C4-2B (cell line): Measurements from ENCODE around the gene PRKD2.

Experiments
- ZFX ChIP-seq: fragments of 450-650 bp; IDR thresholded peaks from 2 replicates; pipeline ENCODE4 v1.6.1; 2017
- TF ChIP-seq, protein P1 (sequence below): fragments of 450-650 bp; conservative IDR thresholded peaks from 2 replicates; pipeline ENCODE4 v1.5.1; 2017; ENCODE audit warnings: mild to moderate bottlenecking

- TF ChIP-seq, protein P1, sequence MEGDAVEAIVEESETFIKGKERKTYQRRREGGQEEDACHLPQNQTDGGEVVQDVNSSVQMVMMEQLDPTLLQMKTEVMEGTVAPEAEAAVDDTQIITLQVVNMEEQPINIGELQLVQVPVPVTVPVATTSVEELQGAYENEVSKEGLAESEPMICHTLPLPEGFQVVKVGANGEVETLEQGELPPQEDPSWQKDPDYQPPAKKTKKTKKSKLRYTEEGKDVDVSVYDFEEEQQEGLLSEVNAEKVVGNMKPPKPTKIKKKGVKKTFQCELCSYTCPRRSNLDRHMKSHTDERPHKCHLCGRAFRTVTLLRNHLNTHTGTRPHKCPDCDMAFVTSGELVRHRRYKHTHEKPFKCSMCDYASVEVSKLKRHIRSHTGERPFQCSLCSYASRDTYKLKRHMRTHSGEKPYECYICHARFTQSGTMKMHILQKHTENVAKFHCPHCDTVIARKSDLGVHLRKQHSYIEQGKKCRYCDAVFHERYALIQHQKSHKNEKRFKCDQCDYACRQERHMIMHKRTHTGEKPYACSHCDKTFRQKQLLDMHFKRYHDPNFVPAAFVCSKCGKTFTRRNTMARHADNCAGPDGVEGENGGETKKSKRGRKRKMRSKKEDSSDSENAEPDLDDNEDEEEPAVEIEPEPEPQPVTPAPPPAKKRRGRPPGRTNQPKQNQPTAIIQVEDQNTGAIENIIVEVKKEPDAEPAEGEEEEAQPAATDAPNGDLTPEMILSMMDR, result no peak
- TF ChIP-seq ZFX, result no peak
These were observed 60.4 kb downstream of the PRKD2 start for GRCh38 chr19:46656541-46656940.
